Measurements from ENCODE around the gene LITAFD.
"Not testable (repeated sequence)": the region's sequence is repeated elsewhere in the genome, so short reads cannot be mapped to it uniquely, and the experiment has no call there.

LITAFD gene

DNA sequence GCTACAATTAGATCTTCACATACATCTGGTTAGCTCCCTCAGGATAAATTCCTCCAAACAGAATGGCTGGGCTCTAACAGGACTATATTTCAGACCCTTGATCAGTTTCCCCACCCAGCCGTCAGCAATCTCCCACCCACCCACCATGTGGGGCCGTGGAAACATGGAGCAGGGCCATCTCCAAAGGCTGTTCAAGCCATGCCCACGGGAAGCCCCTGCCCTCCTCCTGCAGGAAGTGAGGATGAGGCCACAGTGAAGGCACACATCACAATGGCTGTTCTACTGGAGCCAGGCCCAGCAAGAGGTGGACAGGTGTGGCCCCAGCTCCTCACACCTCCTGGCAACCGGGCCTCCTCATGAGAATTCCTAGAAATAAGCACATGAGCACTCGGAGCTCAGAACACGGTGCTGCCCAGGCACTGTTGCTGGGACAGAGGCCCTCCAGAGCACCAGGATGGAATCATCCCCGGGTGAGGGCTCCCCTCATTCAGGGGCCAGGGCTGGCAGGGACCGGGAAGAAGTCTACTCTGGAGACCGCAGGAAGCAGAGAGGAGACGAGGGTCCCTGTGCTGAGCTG, at the start of gene LITAFD:
LITAFD (plus strand) TSS at position 311 of the 577 bp plus-strand sequence. CDS start 2,005 bp downstream, outside the sequence.
- no peak for DNase-seq

DNA sequence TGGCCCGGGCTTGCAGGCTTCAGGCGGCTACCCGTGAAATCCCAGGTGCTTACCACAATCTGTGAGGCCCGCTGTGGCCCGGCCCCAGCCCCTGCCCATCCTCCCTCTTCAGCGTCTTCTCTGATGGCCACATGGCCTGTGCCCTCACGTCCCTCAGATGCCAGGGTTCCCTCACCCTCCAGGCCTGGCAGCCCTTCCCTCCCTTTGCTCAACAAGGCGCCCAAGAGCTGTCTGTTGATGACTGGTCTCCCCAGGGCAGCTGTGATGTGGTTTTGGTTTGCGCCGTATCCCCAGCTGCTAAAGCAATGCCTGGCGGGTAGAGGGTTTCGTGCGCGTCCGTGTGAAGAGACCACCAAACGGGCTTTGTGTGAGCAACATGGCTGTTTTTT, 49.4 kb upstream of the LITAFD start:
- DNase-seq, result no peak

DNA sequence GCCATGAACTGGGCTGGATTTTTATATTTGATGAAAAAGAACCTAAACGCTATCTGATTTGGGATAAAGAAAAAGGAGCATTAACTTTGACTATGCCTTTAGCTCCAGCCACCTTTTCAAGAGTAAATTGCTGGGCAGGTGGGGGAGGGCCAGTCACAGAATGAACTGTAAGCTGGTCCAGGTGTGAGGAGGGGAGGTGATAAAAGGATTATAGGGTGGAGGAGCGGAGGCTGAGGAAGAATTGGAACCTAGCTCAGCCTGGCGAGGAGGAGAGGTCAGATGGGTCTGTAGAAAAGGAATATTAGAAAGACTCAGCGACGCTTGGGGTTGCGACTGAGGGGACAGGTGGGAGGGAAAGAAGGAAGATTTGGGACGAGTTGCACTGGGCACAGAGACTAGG, 45.4 kb upstream of the LITAFD start:
- DNase-seq, result not testable (repeated sequence)

DNA sequence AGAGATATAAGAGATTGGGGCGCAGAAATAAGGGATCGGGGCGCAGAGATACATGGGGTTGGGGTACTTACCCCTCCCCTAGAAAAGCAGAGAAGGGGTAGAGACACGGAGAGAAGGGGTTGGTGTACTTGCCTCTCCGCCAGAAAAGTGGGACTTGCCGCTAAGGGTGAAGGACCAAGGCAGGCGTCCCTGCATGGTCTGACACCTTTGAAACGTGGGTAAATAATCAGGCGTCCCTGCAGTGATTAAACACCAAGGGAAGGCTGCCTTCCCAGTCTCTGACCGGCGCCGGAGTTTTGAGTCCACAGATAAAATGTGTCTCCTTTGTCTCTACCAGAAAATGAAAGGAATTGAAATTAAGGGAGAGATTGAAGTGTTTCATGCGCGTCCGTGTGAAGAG, 44.6 kb upstream of the LITAFD start:
- not testable (repeated sequence) for DNase-seq

DNA sequence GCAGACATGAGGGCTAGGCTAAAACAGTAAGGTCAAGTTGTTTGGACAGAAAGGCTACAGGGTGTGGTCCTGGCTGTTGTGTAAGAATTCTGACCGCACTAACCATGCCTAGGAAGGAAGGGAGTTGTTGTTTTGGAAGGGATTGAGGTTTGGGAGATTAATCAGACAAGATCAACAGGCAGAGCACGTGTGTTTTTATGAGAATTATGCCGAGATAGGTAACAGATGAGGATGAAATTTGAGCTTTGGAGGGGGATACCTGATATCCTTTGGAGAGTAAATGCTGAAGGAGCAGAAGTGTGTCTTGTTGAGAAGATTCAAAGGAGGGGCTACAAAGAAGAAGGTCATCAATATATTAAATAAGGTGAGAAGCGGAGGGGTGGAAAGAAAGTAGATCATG, 40.1 kb upstream of the LITAFD start:
- not testable (repeated sequence) for DNase-seq

DNA sequence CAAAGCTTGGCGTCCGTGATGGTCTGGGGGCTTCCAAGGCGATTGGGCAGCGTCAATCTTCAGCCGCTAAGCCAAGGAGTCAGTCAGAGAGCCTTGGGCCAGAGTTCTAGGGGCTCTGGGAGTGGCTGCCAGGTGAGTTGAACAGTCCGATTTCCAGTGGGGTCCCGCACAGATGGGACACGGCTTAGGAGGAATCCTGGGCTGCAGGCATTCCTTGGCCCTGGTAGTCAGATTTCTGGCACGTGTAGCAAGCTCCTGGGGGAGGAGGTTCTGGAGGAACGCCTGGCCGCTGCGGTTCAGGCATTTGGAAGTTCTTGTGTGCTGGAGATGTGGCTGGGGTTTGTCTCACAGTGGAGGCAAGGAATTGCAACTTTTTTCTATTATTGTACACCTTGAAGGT, 38.9 kb upstream of the LITAFD start:
- DNase-seq, result not testable (repeated sequence)

DNA sequence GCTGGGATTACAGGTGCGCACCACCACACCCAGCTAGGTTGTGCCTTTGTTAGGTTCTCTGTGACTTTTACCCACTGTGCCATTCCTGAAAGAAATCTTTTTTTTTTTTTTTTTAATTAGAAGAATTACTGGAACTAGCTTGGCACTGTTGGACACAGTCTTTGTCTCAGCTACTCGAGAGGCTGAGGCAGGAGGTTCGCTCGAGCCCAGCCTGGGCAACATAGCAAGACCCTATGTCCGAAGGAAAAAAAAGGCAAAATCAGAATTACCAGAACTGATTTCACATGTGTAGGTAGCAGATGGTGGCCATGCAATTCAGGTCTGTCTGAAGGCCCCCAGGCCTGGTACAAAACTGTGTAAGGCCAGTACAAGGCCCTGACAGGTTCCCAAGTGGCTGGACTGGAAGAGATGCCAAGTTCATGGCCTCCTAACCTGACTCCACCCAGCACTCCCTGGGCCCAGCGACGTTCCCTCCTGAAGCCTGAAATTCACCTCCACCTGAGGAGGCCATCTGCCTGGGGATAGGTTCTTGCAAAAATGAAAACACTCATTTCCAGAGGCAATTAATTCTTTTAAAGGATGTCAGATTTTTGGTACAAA, 36.4 kb upstream of the LITAFD start:
- no peak for DNase-seq

DNA sequence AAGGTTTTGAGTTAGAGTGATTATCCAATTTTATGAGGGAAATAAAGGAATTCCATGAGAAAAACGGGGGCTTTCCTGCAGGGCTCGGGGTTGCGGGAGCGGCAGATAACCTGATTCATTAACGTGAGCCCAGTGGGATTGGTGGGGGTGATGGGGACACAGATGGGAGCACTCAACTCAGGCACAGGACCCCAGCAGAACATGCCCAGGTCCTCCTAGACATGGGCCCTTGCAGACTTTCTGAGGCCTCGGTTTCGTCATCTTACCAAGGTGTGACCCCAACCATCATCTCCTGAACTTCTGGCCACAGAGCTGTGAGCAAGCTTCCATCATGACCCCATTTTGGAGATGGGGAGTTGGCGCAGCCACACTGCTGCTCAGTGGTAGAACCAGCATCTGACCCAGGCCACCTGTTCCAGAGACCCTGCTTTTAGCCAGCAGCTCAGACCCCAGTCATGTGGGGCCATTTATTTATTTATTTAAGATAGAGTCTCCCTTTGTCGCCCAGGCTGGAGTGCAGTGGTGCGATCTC, 35.7 kb upstream of the LITAFD start:
- no peak for DNase-seq

DNA sequence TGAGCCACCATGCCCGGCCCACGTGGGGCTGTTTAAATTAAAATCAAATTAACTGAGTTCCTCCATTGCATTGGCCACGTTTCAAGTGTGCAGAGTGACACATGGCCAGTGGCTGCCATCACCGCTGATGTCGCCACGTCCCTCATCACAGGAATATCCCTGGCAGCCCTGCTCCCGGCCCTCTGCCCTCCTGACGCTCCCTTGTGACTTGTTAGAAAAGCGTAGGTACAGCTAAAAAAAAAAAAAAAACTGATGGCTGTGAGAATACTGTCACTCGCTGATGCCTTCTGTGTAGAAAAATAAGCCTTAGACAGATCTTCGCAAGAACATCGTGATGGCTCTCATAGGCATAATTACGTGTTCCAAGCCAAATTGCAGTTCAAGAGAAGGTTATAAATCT, 35.0 kb upstream of the LITAFD start:
- DNase-seq, result no peak

DNA sequence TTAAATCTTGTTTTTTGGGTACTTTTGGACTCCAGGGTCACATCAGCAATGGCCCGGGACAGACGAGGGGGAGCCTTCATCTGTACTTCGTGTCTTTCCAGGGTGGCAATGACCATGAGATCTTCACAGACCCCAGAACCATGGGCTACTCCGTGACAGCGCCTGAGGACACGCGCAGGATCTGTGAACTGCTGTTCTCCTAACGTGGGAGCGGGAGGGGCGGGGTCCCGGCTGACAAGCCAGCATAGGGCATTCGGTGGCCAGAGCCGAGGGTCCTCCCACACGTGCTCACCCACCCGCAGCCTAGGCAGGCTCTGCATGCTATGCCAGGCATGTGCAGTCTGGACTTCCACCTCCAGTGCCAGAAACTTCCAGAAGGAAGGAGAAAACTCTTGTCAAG, 34.5 kb upstream of the LITAFD start:
- DNase-seq, result no peak

DNA sequence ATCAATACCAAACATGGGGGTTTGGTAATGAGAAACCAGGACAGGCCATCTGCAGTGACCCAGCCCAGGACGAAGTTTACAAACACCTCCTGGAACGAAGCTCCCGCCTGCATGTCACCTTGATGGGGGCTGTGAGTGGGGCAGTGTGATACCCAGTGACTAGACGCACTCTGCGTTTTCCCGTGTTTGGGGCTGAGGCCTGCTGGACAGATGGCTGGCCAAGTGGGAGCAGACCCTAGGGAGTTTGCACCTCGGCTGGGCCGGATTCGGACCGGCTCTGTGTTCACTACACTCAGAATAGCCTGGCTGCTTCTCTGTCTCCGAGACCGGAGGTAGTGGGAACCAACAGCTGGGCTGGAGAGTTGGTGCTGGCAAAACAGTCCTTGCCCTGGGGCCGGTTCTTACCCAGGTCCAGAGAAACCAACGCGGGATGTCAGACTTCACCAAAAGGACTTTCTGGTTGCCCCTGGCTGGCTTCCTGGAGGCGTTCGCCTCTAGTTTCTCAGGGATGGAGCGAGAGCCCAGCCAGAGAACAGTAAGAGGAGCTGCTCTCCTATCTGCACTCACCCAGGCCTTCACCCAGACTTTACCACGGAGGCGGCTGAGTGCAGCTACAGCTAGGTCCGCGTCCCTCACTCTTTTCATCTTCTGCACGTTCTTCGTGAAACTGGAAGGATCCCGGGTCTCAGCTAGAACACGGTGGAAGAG, 33.8 kb upstream of the LITAFD start:
- no peak for DNase-seq

DNA sequence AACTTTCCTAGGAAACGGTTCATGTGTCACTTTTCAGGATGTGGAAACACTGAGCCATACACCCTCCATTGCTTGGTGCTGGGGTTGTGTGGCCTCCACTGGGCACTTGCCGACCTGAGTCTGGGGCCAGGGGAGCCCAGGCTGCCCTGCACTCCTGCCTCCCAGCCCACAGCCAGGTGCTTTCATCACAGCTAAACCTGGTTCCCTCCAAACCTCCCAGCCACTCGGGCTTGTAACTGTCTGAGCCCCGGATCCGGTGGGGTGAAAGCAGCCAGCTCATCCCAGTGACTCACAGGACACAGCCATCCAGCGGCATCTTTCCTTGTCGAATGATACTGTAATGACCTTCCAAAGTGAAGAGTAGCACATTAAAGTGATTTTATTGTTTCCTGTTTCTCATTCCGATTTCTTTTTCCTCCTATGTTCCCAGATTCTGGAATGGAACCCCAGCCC, 33.2 kb upstream of the LITAFD start:
- no peak for DNase-seq

DNA sequence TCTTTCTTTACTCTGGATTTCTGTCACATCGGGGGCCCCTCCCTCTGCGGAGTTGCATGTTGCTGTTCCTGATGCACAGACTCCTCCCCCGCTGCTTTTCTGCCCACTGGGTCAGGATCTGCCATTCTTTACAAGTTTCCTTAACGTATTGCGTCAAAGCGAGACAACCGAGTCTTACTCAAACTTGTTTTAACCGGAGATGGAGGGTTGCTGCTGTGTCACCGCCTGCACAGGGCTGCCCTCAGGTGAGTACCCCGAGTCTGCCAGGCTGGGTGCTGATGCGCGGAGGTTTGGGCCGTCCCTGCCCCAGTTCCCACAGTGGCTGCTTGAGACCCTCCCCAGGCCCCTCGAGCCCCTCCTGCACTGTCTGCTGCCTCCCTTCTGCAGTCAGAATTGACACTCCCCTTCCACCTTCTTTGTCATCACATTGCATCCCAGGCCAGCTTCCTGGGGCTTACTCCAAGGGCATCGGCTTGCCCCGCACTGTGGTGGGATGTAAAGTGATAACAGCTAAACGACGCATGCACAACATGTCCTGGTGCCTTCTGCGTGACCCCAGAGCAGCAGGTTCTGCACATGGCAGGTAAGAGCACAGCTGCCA, 32.6 kb upstream of the LITAFD start:
- DNase-seq, result no peak

DNA sequence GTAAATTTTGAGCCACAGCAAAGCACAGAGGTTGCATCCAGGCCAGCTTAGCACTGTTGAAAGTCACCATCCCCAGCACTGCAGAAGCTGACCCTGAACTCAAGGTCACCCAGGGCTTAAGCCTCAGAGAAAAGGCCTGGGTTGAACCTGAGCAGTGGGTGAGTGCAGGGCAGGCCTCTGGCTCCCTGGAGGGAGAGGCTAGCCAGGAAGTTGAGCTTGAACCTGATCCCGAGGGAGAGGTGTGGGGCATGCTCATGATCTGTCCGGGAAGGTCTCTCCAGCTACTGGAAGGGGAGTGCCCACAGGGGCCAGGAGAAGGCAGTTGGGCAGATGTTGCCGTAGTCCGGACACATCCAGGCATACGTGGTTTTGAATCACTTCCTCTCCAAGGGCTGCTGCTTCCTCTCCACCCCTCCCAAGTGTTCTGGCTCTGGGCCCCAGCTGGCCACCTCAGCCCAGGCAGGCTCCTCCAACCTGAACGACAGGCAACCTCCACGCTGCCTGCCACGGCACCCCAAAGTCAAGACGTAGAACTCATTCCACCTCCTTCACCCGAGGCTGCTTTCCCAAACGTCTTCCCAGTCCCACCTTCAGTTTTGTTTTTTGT, 31.8 kb upstream of the LITAFD start:
- DNase-seq, result no peak

DNA sequence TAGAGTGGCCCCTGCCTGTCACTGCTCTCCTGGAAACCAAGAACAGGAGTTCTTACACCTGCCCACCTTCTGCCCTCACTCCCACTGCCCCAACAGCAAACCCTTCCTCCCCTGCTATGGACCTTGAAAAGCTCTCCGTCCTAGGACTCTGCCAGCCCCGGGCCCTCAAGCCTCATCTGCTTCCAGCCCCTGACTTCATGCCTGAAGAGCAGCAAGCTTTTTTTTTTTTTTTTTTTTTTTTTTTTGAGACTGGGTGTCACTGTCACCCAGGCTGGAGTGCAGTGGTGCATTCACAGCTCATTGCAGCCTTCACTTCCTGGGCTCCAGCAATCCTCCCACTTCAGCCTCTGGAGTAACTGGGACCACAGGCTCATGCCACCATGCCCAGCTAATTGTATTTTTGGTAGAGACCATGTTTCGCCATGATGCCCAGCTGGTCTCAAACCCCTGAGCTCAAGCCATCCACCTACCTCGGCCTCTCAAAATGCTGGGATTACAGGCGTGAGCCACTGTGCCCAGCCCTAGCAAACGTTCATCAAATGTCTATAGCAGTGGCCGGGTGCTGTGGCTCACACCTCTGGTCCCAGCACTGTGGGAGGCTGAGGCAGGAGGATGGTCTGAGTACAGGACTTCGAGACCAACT, 30.3 kb upstream of the LITAFD start:
- DNase-seq, result no peak

DNA sequence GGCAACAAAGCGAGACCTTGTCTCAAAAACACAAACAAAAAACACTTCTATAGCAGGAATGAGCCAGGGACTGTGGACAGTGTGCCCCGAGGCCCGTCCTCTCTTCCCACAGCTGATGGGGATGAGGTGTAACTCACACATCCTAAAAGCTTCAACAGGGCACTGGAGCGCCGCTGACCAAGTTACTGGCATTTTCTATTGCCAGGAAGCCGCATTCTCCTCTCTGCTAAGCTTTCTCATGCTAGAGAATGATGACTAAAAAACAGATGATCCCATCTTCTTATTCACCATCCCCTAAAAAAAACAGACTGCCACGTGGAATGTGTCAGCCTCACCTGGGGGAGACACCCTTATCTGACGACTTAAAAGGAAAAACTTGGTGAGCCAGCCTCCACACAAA, 29.6 kb upstream of the LITAFD start:
- DNase-seq, result no peak

DNA sequence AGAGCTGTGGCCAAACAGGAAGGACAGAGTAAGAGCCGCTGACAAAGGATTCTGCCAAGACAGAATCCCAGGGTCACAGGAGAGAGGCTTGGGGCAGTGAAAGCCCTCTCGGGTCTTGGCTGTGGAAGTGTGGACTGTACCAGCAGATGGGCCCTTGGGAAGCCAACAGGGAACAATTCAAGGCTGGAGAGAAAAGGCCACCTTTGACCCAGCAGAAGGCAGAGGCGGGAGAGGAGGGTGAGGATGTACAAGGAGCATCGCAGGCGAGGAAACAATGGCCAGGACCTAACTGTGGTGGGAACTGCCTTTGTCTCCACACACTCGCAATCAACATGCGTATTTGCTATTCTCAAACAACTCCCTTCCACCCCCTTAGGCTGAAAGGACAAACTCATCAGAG, 29.0 kb upstream of the LITAFD start:
- no peak for DNase-seq

DNA sequence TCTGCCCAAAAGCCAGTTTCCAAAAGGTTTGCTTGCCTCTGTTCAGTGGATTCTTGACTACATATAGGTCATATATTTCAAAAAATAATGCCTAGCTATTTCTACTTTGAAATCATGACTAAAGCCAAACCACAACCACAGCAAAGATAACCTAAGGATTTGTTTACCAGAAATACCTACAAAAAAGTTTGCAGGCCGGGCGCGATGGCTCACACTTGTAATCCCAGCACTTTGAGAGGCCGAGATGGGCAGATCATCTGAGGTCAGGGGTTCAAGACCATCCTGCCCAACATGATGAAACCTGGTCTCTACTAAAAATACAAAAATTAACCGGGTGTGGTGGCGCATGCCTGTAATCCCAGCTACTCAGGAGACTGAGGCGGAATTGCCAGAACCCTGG, 28.5 kb upstream of the LITAFD start:
- no peak for DNase-seq

DNA sequence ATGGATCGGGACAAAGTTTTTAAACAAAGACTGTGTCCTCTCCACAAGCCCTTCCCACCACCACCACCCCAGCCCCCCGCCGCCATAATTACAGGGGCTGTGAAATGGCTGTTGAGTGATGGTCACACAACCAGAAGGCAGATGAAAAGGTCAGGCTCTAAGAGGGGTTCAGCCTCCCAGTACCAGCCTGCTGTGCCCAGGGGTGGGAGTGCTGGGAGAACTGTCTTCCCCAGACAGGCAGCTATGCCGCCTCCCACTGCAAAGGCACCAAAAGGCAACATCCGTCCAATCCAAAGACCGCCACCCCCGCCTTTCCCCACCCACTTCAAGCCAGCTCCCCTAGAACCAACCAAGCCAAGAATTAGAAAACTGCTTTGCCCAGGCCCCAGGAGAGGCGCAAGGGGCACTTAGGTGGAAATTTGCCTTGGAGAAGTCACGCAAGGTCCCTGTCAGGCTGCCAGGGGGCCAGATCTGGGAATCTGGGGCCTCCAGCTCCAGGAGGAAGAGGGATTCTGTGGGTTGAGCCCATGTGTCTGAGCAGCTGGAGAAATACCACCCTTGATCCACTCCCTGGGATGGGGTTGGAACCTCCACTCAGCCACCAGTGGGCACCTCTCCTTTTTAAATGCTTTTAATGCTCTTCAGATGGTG, 27.7 kb upstream of the LITAFD start:
- DNase-seq, result no peak

DNA sequence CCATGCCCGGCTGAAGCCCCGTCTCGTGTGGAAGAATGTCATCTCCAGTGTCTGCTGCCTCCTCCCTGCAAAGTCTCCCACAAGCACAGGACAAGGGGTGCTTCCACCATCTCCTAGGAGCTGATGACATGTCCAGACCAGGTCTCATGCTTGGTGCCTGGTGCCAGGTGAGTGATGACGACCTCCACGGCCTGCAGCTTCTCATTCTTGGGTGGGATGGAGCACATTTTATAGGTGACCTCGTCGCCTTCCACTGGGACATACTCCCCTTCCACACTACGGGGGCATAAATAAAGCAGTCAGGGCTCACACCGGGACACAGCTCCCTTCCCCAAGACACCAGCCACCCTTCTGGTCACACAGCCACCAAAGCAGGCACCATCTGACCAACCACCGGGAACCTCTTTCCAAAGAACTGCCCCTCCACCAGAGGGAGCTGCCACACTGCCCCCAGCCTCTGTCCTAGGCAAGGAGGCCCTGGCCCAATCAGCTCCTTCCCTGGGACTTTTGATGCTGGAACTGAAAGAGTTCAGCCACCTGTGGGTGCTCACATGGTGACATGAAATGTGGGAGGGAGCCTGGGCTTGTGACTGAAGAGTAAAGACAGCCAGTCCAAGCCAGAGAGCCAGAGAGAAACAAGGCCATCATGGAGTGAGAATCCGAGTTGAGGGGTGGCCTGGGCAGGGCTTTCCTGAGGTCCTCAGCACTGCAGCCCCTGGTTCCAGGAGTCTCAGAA, 26.9 kb upstream of the LITAFD start:
- no peak for DNase-seq

DNA sequence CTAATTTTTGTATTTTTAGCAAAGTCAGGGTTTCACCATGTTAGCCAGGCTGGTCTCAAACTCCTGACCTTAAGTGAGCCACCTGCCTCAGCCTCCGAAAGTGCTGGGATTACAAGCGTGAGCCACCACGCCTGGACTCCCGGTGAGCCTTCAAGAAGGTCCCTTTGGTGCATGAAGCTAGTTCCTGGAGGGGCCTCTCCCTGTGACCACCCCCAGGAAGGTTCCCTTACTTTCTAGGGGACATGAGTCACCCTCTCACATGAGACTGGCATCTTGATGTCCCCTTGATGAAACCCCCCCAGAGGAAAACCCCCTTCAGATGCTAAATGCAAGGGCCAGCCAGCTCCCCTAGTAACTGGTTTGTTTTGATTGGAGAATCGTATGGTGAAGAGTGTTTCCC, 26.2 kb upstream of the LITAFD start:
- no peak for DNase-seq
